ENCODE measurements around the gene CST9. TPM values are rescaled to one million over a fixed set of nuclear protein-coding genes. Genes with fewer than 3 reads are reported as not detected.
"Not testable (repeated sequence)": the region's sequence is repeated elsewhere in the genome, so short reads cannot be mapped to it uniquely, and the experiment has no call there.

The CST9 gene
- total RNA-seq, 1 experiment from 2014 or later: not detected

DNA sequence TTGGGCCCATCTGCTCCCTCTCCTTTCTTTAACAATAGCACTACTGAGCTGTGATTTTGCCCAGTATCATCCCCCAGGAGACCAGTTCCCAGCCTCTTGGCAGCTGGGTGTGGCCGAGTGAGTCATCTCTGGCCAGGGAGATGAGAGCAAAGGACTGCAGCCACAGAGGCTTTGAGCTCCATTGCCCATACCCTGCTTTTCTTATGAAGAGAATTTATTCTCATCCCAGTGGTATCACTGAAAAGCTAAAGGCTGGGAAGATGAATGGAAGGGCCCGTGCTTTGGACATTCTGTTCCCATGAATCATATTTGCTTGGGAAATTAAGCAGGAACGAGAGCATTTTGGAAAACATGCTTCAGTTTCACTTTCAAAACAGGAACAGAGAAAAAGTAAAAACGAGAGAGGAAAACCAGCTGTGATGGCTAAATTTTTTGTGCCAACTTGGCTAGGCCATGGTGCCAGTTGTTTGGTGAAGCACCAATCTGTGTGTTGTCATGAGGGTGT lies 17.2 kb upstream of the CST9 start:
- H3K4me3 ChIP-seq: peak overlapping the region; percentile 13
- peak; percentile 79 to 83 for DNase-seq
- H3K36me3 ChIP-seq: no peaks in the 10 kb centered on the region
- no peaks in the 10 kb centered on the region; the same call in 1 of the 2 replicates for H3K9me3 ChIP-seq (replicated peaks)
- no peak overlapping the region for H3K27ac ChIP-seq
- peaks cover 17% of the 10 kb centered on the region for H3K4me1 ChIP-seq
- H3K27me3 ChIP-seq: no peaks in the 10 kb centered on the region; the same call in 1 of the 2 replicates

DNA sequence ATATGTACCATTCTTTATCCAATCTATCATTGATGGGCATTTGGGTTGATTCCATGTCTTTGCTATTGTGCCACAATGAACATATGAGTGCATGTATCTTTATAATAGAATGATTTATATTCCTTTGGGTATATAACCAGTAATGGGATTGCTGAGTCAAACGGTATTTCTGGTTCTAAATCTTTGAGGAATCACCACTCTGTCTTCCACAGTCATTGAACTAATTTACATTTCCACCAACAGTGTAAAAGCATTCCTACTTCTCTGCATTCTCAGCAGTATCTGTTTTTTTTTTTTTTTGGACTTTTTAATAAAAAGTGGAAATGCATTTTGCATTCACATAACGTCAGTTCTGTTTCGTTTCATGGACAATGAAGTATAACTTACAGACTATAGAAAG lies 16.7 kb upstream of the CST9 start:
- not testable (repeated sequence) for H3K27me3 ChIP-seq; H3K4me3 ChIP-seq; H3K36me3 ChIP-seq; H3K9me3 ChIP-seq (replicated peaks); DNase-seq; H3K27ac ChIP-seq
- peaks cover 14% of the 10 kb centered on the region for H3K4me1 ChIP-seq

DNA sequence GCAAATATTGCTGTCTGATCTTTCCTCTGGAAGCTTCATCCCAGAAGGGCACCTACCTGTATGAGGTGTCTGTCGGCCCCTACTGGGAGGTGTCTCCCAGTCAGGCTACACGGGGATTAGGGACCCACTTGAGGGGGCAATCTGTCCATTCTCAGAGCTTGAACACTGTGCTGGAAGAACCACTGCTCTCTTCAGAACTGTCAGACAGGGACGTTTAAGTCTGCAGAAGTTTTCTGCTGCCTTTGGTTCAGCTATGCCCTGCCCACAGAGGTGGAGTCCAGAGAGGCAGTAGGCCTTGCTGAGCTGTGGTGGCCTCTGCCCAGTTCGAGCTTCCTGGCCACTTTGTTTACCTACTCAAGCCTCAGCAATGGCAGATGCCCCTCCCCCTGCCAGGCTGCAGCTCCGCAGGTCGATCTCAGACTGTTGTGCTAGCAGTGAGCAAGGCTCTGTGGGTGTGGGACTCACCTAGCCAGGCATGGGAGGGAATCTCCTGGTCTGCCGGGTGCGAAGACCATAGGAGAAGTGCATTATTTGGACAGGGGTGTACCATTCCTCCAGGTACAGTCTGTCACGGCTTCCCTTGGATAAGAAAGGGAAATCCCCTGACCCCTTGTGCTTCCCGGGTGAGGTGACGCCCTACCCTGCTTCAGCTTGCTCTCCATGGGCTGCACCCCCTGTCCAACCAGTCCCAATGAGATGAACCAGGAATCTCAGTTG lies 15.1 kb upstream of the CST9 start:
- not testable (repeated sequence) for H3K27ac ChIP-seq; H3K36me3 ChIP-seq; H3K4me3 ChIP-seq; H3K9me3 ChIP-seq (replicated peaks); DNase-seq; H3K27me3 ChIP-seq
- H3K4me1 ChIP-seq: peaks cover 11% of the 10 kb centered on the region

DNA sequence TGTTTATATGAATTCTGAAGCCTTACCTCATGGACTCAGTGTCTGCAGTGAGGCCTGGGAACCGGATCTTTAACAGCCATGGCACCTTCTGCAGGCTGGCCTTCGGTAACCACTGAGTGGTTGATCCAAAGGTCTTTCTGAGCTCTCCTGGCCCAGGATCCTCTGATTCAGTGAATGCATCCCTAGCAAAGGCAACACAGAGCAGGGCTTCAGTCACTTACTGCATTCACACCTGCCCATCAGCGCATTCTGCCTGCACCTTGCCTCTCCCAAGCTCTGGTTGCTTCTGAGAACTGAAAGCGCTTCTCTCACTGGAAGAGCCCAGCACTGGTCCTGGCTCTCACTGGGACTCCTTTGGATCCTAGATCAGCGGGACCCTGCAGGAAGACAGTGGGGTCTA lies 8.4 kb upstream of the CST9 start:
- no peaks in the 10 kb centered on the region for H3K9me3 ChIP-seq (replicated peaks)
- no peak overlapping the region for H3K4me3 ChIP-seq
- H3K36me3 ChIP-seq: no peaks in the 10 kb centered on the region
- no peaks in the 10 kb centered on the region for H3K4me1 ChIP-seq
- H3K27ac ChIP-seq: no peak overlapping the region
- H3K27me3 ChIP-seq: peaks cover 17% of the 10 kb centered on the region; the same call in 1 of the 2 replicates
- no peak for DNase-seq

DNA sequence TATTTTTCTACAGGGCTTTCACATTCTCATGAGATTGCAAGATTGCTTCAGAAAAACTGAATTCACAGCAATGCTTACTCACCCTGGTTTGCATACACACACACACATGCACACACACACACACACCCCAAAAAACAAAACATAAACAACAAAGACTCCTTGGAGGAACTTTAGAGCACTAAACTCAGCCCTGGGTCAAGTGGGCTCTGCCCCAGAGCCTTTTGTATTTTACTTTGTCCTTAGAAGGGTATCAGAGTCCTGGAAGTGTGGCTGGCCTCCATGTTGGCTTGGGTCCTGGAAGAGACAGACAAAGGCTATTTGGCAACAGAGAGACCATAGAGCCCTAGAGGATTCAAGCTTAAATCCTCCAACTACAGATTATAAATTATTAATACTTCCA lies 8.0 kb upstream of the CST9 start:
- no peak for DNase-seq
- Histone ChIP-seq H3K27ac (no peak overlapping the region), H3K4me3 (no peak overlapping the region), H3K9me3 (replicated peaks) (no peaks in the 10 kb centered on the region), H3K4me1 (no peaks in the 10 kb centered on the region), H3K36me3 (no peaks in the 10 kb centered on the region), H3K27me3 (peaks cover 17% of the 10 kb centered on the region; the same call in 1 of the 2 replicates)

DNA sequence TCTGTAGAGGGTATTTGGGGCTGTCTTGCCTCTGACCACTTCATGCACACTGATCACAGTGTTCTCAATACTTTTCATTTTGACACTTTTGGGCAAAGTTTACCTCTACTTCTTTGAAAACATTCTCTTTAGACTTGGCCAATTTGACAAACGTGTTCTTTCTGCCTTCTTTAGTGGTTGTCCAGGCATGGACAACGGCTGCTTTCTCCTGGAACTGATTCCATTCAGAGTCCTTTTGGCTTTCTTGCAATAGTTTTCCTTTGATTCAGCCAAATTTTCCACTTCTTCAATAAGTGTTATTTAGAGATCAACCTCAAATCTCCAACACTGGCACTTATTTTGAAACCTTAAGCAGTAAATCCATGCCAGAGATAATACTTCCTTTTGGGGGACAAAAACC lies 6.7 kb upstream of the CST9 start:
- Histone ChIP-seq H3K27me3 (peaks cover 17% of the 10 kb centered on the region; the same call in 1 of the 2 replicates), H3K36me3 (no peaks in the 10 kb centered on the region), H3K27ac (no peak overlapping the region), H3K9me3 (replicated peaks) (no peaks in the 10 kb centered on the region), H3K4me1 (no peaks in the 10 kb centered on the region), H3K4me3 (no peak overlapping the region)
- no peak for DNase-seq

DNA sequence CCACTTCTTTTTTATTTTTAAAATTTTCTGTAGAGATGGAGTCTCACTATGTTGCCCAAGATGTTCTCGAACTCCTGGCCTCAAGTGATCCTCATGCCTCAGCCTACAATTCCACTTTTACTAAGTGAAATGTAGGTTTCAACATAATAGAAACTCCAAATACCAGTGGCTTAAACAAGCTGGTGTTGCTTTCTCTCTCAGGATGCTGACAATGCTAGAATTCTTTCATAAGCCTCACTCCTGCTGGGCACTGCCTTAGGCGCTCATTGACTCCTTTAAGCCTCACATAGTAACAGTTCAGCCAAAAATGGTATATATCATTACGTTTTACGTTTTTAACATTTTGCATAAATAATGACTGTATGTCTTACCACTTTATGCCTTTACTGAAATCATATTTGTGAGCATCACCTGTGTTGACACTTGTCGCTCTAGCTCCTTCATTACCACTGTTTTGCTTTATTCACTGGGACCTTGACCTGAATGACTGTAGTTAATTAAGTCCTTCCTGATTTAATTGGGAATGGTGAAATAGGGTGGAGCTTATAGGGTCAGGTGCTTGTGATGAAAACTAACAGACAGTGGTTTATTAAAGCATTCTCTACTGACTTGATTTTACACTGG lies 3.9 kb upstream of the CST9 start:
- Histone ChIP-seq H3K27ac (no peak overlapping the region), H3K4me3 (no peak overlapping the region), H3K4me1 (no peaks in the 10 kb centered on the region), H3K36me3 (no peaks in the 10 kb centered on the region), H3K9me3 (replicated peaks) (no peaks in the 10 kb centered on the region), H3K27me3 (peaks cover 14% of the 10 kb centered on the region; the same call in 1 of the 2 replicates)
- DNase-seq: no peak

DNA sequence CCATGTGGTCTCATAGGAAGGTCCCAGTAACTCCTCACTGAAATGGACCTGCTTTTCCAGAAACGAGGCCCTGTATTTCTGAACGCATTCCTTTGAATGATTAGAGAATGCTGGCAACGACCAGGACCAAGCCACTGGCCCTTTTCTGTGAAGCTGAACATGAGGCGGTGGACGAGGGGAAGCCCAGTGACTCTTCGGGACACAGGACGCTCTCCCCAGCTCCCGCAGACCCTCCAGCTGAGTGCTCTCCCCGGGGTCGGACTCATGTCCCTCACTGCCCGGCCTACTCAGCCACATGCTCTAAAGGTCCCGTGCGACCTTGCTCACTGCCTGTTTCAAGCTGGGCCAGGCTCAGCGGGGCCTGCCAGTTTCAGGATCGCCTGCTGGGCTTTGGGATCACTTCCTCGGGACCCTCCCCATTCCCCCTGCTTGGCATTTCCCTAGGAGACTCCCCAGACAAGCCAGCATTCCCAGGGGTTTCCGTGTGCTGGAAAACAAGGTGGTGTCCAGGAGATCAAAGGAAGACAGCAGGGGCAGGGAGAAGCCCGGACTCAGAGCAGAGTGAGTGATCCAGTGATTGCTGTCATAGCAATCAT lies 2.6 kb upstream of the CST9 start:
- Histone ChIP-seq H3K4me3 (no peak overlapping the region), H3K9me3 (replicated peaks) (no peaks in the 10 kb centered on the region), H3K4me1 (no peaks in the 10 kb centered on the region), H3K27me3 (peaks cover 14% of the 10 kb centered on the region; the same call in 1 of the 2 replicates), H3K36me3 (no peaks in the 10 kb centered on the region), H3K27ac (no peak overlapping the region)
- DNase-seq: no peak

DNA sequence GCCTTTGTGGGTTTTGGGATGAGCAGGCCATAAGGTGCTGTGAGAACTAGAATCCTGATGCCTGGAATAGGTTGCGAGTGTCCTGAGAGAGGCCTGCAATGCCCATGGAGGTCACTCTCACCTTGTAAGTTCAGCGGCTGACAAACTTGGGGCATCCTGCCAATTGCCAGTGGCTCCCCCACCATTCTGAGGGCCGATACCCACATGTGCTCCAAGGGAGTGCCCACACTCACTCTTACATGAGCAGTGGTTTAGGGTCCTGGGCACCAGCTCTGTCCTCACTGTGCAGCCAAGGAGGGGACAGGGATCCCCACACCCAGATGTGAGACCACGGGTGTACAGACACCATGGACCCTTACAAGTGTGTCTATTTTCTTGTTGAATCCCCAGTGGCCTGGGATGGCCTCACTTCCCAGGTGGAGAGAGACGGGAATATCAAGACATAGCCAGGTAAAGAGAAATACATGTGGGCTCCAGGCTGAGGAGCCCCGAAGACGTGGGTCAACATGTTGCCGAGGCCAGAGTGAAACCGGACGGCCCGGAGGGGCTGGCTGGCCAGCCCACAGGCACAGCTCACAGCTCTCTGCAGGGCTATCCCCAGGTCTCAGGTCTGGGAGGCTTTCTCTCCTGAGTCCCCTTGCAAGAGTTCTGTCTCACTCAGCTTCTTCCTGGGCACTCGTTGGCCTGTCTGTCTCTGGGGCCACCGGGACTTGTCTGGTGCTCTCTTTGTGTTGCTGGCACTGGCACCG lies 2.0 kb upstream of the CST9 start:
- Histone ChIP-seq H3K27ac (no peak overlapping the region), H3K36me3 (no peaks in the 10 kb centered on the region), H3K4me3 (no peak overlapping the region), H3K9me3 (replicated peaks) (no peaks in the 10 kb centered on the region), H3K27me3 (peaks cover 14% of the 10 kb centered on the region; the same call in 1 of the 2 replicates), H3K4me1 (no peaks in the 10 kb centered on the region)
- no peak for DNase-seq

DNA sequence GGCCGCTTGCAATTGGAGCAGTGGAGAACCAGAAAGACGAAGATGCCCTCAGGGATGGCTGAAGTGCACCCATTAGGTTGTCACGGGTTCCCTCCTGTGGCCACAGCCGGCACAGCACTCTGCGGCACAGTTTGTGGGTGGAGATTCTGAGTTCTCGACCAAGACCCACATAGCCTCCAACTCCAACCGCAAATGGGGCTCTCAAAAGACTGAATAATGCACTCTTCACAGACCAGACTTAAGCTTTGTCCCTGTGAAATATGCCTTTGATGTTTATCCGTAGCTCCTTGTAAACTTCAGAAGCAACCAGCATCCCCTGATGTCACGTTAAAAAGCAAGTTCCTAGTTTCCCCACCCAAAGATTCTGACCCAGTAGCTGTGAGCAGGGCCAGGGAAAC lies 934 bp upstream of the CST9 start:
- no peak overlapping the region for H3K27ac ChIP-seq
- H3K36me3 ChIP-seq: no peaks in the 10 kb centered on the region
- peaks cover 14% of the 10 kb centered on the region; the same call in 1 of the 2 replicates for H3K27me3 ChIP-seq
- H3K4me3 ChIP-seq: no peak overlapping the region
- H3K9me3 ChIP-seq (replicated peaks): no peaks in the 10 kb centered on the region
- peak; percentile 78 to 86 for DNase-seq
- no peaks in the 10 kb centered on the region for H3K4me1 ChIP-seq

DNA sequence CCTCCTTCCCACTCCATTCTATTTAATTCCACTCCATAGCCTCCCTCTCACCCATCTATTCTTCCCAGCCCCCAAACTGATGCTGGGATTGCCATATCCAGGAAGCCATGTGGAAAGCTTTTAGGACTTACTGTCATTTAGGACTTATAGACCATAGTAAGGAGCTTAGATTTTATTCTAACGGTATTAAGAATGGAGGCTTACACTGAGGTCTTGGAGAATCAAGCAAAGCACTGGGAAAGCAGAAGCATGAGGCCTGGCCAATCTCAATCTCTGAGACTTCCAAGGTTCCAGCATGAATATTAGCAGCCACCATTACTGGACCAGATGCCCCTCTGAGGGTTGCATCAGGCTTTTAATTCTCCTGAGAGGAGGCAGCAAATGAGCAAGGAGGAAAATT lies 1.4 kb downstream of the CST9 start:
- no peak overlapping the region for H3K27ac ChIP-seq
- H3K4me3 ChIP-seq: no peak overlapping the region
- no peaks in the 10 kb centered on the region for H3K4me1 ChIP-seq
- H3K9me3 ChIP-seq (replicated peaks): no peaks in the 10 kb centered on the region
- H3K36me3 ChIP-seq: no peaks in the 10 kb centered on the region
- no peak for DNase-seq
- H3K27me3 ChIP-seq: no peaks in the 10 kb centered on the region

DNA sequence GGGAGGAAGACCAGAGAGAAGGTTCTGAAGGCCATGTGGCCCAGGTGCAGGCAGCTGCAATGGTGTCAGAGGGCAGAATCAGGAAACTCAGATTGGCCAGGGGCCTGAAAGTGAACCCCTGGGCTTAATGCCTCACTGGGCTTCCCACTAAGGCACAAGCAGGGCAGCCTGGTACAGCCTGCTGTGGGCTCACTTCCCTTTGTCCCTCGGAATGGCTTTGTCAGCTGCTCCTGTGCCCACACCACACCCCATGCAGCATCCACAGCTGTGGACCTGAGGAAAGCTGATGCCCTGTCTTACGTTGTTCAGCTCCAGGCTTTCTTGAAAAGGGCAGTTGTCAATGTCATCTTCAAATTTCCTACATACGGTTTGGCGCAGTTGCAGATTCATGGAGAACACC lies 2.4 kb downstream of the CST9 start:
- Histone ChIP-seq H3K27me3 (no peaks in the 10 kb centered on the region), H3K9me3 (replicated peaks) (no peaks in the 10 kb centered on the region), H3K36me3 (no peaks in the 10 kb centered on the region), H3K27ac (no peak overlapping the region), H3K4me1 (no peaks in the 10 kb centered on the region), H3K4me3 (no peak overlapping the region)
- no peak for DNase-seq

DNA sequence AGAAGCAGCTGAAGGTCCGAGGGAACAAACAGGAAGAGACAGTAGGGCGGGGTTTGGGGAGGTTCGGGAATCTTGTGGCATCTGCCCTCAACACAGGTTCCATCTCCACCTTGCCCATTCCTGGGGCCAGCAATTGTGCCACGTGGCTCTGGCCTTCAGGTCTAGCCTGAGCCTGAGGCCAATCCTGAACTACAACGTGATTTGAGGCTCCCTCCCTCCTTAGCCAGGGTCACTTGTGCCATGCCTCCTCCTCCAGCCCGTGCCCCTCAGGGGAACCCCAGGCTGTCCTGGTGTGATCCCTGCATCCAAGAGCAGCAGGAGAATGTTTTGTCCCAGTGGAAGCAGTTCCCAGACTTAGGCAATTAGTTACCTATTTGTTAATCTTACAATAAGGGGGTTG lies 3.0 kb downstream of the CST9 start:
- Histone ChIP-seq H3K27ac (no peak overlapping the region), H3K36me3 (no peaks in the 10 kb centered on the region), H3K27me3 (no peaks in the 10 kb centered on the region), H3K4me3 (no peak overlapping the region), H3K4me1 (no peaks in the 10 kb centered on the region), H3K9me3 (replicated peaks) (no peaks in the 10 kb centered on the region)
- no peak for DNase-seq

DNA sequence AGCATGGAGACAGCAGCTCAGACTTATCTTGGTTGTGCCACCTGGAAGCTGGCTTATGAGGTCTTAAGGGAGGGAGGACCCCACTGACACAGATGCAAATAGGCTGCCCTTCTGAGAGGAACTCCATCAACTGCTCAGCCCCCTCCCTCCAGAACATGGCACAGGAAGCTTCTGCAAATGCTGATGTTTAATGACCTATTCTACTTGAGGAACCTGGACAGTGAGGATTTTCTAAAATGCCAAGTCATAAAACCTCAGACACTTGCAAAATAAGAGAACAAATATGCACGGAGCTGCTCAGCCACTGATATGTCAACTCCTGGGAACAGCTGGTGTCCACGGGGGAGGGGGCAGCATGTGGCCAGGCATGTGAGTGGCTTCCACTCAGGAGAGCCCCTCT lies 3.5 kb downstream of the CST9 start:
- DNase-seq: no peak
- Histone ChIP-seq H3K9me3 (replicated peaks) (no peaks in the 10 kb centered on the region), H3K4me1 (no peaks in the 10 kb centered on the region), H3K4me3 (no peak overlapping the region), H3K27me3 (no peaks in the 10 kb centered on the region), H3K27ac (no peak overlapping the region), H3K36me3 (no peaks in the 10 kb centered on the region)

DNA sequence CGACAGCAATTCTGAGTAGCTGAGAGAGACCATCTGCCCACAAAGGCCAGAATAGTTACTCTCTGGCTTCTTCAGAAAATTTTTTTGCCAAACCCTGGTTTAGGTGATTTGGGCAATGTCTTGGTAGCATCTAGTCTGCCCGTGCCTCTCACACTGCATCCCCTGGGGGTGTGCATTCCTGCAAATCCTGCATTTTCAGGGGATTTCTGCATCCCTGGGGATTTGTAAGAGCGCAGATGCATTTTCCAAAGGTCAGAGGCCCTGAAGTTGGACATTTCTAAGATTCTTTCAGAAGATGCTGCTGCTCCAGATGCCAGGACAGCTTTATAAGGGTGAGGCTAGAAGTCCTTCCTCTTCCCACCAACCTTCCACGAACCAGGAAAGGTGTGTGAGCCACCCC lies 4.0 kb downstream of the CST9 start:
- Histone ChIP-seq H3K4me3 (no peak overlapping the region), H3K4me1 (no peaks in the 10 kb centered on the region), H3K9me3 (replicated peaks) (no peaks in the 10 kb centered on the region), H3K27me3 (no peaks in the 10 kb centered on the region), H3K36me3 (no peaks in the 10 kb centered on the region), H3K27ac (no peak overlapping the region)
- DNase-seq: no peak

Measured in SJCRH30 (cell line).